A549 (cell line): Measurements from ENCODE around the gene ADD1.

Experiments
- BHLHE40 ChIP-seq: IDR thresholded peaks from 2 replicates; pipeline ENCODE4 v1.6.1; 2012; ENCODE audit warnings: low read depth, low read length, inconsistent platforms
- CTCF ChIP-seq: fragments of >200 bp; sonication (Bioruptor Twin); formaldehyde crosslinking; IDR thresholded peaks from 3 replicates; pipeline ENCODE4 v1.5.1; 2016
- HDAC2 ChIP-seq: fragments of 200-600 bp; sonication (generic); IDR thresholded peaks from 2 replicates; pipeline ENCODE4 v1.6.1; 2016
- NFE2L2 ChIP-seq: fragments of 150-350 bp; conservative IDR thresholded peaks from 2 replicates; pipeline ENCODE4 v1.6.1; 2014; ENCODE audit warnings: low read length
- NR3C1 ChIP-seq: fragments of >200 bp; sonication (Bioruptor Twin); formaldehyde crosslinking; IDR thresholded peaks from 3 replicates; pipeline ENCODE4 v1.6.1; 2017
- POLR2A ChIP-seq: IDR thresholded peaks from 2 replicates; pipeline ENCODE4 v1.6.1; 2012; ENCODE audit warnings: mild to moderate bottlenecking, low read length
- RCOR1 ChIP-seq: fragments of 150-350 bp; IDR thresholded peaks from 2 replicates; pipeline ENCODE4 v1.6.1; 2014; ENCODE audit warnings: antibody characterized with exemption, low read length, low read depth
- TP53 ChIP-seq: fragments of 250-450 bp; sonication (Bioruptor Pico); IDR thresholded peaks from 2 replicates; pipeline ENCODE4 v1.5.0; 2021; ENCODE audit warnings: mild to moderate bottlenecking, moderate library complexity
- ZFP36 ChIP-seq: fragments of 450-650 bp; IDR thresholded peaks from 2 replicates; pipeline ENCODE4 v1.6.1; 2014; ENCODE audit warnings: borderline replicate concordance; ENCODE audit not compliant: partially characterized antibody
- TF ChIP-seq, protein P1 (sequence below): fragments of 450-650 bp; IDR thresholded peaks from 2 replicates; pipeline ENCODE4 v1.6.1; 2014; ENCODE audit warnings: antibody characterized with exemption

GRCh38 chr4:2797545-2798305 lies 45.9 kb upstream of the ADD1 start:
- TF ChIP-seq TP53 (CRISPR knock-in tag) (no peak), NFE2L2 (no peak), CTCF (no peak), HDAC2 (no peak), NR3C1 (no peak), POLR2A (no peak), RCOR1 (no peak), BHLHE40 (no peak), ZFP36 (no peak)
- TF ChIP-seq, protein P1, sequence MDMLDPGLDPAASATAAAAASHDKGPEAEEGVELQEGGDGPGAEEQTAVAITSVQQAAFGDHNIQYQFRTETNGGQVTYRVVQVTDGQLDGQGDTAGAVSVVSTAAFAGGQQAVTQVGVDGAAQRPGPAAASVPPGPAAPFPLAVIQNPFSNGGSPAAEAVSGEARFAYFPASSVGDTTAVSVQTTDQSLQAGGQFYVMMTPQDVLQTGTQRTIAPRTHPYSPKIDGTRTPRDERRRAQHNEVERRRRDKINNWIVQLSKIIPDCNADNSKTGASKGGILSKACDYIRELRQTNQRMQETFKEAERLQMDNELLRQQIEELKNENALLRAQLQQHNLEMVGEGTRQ, result no peak
